DMS53 (cell line): ENCODE results near the gene KANK4.
A peak's percentile ranks its signal among the peaks of the same experiment; 100 is the strongest.

Experiments used
- DNase-seq: peaks from one replicate; lab custom pipeline; 2025; lab: John Stamatoyannopoulos, UW

Gene KANK4

DNA sequence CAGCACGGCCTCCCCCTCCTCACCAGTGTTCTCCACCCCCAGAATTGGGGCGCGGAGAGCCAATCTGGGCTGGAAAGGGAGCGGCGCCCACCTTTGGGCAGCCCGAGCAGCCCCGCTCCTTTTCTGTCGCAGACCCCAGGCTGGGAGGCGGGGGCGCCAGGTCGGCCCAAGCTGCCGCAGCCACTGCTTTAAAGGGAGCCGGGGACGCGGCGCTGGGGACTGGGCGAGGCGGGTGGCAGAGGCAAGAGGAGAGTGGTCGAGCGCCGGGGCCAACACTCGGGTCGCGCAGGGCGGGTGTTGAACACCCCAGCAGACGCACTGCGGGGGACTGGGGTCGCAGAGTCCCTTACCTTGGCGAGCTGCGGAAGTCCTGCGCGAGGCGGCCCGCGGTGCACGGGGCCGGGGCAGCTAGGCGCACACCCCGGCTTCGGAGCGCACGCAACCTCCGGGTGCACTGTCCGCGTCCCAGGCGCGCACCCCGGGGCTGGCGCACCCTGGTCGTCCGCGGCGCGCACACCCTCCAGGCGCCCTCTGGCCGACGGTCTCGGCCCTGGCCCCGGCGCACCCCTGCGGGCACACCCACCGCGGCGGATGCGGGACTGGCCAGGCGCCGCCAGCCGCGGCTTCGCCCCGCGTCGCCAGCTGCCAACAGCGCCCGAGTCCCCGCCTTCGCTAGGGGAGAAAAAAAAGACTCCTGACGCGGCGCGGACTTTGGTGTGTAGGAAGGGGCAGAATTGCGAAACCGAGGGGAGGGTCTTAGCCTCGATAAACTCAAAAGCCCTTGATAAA is at the start of gene KANK4:
KANK4 (minus strand) TSS at position 679 of the 789 bp plus-strand sequence. CDS start 37,870 bp downstream, outside the sequence.
- DNase-seq: peak; percentile 53

DNA sequence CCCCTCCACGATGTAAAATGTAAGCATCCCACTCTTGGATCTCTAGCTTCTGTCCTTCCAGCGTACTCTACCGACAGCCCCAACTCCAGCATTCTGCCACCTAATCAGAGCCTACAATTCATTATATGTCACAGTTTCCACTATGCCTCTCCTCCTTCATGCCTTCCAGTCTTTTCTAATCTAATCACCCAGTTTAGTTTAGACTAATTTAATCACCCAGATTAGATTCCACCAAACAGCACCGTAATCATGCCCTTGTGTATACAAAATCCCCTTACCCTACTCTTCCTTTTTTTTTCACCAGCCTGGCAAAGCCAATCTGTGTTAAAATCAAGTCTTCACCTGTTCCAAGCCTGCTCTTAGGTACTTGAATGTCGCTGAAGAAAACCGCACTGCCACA is 49.8 kb upstream of the KANK4 start:
- no peak for DNase-seq

DNA sequence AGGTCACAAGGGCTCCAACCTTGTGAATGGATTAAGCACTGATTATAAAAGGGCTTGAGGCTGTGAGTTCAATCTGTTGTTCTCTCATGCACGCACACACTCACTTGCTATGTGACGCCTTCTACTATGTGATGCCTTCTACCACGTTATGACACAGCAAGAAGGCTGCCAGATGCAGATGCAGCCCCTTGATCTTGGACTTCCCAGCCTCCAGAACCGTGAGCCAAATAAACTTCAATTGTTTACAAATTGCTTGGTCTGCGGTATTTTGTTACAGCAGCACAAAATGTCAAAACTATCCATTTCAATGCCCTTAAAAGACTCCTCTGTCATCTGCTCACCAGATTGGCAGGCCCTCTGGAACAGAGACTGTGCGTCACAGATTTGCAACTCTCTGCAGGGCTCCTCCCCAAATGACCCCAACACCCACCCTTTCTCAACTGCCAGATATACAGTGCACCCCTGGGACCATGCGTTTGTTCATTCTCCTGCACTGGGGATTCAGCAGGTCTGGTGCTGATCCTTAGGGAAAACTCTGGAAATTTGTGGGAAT is 47.8 kb upstream of the KANK4 start:
- no peak for DNase-seq

DNA sequence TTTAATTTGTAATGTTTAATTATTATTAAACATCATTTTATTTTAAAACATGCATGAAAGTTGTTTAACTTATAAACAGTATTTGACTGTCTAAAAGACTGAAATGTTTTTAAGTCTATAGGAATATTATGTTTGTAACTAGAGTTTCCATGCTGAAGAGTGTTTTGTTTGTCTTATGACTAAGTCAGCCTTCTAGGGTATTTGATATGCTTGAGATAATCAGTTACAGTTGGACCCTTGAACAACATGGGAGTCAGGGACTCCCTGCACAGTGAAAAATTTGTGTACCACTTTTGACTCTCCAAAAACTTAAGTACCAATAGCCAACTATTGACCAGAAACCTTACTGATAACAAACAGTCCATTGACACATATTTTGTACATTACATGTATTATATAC is 45.5 kb upstream of the KANK4 start:
- DNase-seq: peak; percentile 75

DNA sequence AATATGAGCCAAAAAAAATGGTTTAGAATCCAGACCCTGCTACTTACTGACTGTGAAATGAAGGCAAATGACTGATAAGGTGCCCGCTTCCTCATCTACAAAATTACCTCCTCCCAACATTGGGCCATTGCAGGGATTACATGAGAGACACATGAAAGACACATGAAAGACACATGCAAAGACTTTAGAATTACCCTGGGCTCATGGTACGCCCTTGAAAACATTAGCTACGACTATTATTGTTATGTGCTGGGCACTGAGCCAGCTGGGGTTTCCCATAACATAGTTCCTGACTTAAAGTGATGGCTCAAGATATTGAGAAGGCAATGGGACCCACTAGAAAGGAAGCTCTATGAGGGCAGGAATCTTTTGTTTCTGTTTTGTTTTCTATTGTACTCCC is 43.7 kb upstream of the KANK4 start:
- no peak for DNase-seq

DNA sequence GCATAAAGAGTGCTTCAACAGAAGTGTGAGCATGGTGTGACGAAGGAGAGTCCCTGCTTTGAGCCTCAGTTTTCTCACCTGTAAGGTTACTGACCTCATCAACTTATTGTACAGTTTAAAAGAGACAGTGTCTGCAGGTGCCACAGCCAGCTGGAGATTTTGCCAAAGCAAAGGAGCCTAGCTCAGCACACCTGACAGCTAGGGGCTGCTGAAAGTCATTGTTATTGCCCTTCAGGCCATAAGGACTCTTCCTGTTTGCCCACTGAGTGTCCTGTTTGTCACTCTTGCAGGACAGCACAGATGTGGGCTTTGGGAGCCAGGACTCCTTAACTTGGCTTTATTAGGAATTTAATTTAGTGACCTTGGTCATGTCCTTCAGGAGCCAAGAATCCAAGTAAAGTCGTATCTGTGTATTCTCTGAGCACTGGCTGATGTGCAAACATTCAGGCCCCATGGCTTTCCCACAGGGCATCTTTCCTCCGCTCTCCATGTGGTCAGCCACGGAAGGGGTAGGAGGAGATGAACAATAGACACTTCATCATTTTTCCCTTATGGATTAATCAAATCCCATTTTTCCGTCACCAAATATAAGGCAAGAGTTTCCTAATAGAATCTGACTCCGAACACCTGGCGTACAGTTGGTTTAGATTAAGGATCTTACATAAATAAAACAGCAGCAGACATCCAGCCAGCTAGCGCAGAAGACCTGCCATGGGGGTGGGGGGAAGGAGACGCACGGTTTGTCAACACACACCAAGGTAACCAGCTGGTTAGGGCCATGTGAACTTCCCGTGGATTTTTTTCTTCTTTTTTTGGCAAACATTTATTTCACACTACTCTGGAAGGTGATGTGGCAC is 43.1 kb upstream of the KANK4 start:
- peak; percentile 22 for DNase-seq

DNA sequence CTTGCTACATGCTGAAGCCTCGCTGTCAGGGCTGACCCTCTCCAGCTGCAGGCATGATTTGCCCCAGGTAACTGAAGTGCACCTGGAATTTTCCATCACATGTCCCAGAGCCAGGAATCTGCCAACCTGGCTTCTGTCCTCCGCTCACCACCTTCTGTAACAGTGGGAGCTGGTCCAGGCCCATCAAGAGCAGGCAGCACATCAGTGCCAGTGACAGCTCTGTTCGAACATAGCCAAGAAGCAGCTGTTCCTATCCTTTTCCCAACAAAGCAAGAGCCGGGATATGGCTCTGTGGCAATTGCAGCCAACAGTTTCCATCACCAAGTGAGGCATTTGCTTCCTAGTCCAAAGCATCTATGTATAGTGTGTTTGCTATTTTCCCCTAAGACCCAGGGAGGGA is 42.2 kb upstream of the KANK4 start:
- no peak for DNase-seq

DNA sequence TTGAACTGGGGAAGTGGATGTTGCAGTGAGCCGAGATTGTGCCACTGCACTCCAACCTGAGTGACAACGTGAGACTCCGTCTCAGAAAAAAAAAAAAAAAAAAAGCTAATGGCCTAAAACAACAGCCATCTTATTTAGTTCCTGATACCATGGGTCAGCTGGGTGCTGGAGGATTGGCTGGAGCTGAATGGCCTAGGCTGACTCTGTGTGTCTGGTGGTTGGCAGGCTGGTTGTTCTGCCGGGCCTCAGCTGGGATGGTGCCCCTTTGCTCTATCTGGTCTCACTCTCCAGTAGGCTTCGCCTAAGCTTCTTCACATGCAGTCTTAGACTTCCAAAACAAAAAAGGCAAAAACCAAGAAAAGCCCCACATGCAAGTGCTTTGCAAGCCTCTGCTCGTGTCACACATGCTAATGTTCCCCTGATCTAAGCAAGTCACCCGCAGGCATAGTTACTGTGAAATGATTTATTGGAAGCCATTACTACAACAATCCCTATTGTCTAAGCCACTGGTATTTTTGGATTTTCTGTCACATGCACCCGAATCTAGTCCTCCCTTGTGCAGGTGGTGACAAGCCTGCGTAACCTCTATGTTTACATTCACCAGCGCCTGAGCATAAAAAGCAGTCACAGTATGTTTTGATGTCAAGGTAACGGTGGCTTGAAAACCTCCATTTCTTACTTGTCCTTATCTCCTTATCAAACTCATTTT is 39.6 kb upstream of the KANK4 start:
- DNase-seq: peak; percentile 26

DNA sequence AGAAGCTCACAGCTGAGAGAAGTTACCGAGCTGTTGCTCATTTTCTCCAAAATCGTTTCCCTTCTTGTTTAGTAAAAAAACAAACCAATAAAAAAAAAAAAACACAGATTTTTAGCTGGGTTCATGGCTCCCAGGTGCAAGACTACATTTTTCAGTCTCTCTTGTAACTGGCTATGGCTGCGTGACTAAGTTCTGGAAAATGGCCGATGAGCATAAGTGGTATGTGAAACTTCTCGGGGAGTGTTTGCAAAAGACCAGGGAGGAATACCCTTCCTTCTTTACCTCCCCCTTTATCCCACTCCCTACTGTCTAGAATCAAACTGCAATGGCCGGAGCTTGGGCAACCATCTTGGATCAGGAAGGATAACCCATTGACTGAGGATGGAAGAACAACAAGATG is 38.7 kb upstream of the KANK4 start:
- no peak for DNase-seq

DNA sequence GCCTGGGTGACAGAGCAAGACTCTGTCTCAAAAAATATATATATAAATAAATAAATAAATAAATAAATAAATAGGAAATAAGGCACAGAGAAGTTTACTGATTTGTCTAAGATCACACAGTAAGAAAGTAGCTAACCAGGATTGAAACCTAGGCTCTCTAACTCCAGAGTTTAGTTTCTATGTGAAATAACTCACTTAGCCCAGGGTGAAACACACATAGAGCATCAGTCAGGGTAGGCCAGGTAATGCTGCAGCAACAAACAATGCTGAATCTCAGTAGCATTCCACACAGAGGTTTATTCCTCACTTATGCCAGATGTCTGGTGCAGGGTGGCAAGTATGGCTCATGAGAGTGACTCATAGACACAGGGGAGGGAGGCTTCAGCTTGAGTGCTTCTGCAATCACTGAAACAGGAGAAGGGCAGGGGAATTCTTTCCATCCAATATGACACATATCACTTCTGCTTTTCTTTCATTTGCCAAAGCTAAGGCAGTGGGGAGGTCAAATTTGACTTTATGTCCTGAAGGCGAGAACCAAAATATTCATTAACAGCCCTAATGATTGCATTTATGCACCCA is 37.1 kb upstream of the KANK4 start:
- peak; percentile 85 for DNase-seq

DNA sequence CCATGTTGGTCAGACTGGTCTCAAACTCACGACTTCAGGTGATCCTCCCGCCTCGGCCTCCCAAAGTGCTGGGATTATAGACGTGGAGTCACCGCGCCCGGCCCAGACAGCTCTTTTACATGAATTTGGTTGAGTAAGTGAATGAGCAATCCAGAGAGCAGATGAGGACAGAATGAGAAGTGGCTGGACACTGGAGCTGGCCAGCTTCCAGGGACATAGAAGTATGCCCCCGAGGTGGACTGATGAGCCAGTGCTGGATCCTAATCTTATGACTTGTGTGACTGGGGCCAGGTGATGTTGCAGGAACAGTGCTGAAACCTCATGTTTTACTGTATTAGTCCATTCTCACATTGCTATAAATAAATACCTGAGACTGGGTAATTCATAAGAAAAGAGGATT is 35.9 kb upstream of the KANK4 start:
- DNase-seq: no peak

DNA sequence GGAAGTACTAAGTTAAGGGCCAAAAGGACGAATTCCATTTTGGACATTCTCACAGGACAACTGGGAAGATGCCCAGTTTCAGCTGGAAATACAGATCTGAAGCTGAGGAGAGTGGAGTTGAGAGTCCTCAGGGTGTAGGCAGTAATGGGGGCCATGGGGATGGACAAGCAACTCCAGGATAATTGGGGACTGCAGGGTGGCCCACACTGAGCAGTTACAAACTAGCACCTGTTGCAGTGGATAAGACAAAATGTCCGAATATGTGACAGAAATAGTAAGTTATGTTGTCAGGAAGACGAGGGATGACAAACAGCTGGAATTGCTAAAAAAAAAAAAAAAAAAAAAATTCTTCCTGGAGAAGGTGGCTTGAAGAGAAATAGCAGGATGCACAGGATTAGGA is 34.6 kb upstream of the KANK4 start:
- DNase-seq: no peak

DNA sequence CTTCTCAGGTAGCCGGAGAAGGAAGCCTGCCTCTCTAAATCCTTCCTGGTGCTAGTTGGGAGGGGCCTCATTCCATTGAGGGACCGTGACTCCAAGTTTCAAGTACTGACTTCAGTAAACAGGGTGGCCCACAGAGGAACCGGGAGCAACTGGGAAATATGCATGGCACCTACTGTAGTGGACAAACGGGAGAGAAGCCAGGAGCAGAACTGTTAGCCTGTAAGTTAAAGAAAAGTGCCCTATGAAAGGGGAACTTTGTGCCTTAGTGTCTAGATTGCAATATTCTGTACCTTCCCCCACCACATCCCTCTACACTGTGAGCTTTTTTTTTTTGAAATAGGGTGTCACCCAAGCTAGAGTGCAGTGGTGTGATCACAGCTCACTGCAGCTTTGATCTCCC is 33.2 kb upstream of the KANK4 start:
- DNase-seq: no peak

DNA sequence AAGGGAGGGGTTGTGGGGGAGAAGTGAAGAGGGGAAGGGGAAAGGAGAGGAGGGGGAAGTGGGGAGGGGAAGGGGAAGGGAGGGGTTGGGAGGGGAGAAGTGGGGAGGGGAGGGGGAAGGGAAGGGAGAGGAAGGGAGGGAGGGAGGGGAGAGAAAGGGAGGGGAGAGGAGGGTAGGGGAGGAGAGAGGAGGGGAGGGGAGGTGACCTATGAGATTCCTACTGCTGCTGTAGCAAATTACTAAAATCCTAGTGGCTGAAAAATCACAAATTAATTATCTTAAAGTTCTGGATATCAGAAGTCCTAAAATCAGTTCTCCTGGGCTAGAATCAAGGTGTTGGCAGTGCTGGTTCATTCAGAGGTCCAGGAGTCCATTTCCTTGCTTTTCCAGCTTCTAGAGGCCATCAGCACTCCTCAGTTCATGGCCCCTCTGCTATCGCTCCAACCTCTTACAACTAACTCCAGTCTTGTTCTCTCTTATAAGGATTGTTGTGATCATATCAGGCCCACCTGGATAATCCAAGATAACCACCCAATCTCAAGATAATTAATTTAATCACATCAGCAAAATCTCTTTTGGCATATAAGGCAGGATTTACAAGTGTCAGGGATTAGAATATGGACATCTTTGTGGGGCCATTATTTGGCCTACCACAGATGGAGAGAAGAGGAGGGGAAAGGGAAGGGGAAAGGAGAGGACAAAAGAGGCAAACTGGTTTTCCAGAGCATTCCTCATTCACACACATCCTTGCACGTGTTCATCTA is 30.4 kb upstream of the KANK4 start:
- DNase-seq: no peak

DNA sequence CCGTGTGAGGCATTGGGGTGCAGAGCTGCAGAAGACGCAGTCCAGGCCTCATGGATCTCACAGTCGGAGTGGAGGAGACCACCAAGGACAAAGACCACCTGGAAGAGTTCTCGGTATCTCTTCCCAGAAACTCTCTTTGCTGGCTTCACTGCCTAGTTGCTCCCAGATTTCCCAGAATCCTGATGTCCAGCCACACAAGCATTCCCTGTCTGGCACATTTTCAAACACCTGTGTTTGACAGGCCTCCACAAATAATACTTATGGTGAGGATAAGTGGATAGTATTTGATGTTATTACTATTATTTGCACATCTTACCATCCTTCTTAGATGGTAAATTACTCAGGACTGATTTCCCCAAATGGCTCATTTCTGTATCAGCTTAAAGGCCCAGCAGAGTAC is 27.7 kb upstream of the KANK4 start:
- no peak for DNase-seq

DNA sequence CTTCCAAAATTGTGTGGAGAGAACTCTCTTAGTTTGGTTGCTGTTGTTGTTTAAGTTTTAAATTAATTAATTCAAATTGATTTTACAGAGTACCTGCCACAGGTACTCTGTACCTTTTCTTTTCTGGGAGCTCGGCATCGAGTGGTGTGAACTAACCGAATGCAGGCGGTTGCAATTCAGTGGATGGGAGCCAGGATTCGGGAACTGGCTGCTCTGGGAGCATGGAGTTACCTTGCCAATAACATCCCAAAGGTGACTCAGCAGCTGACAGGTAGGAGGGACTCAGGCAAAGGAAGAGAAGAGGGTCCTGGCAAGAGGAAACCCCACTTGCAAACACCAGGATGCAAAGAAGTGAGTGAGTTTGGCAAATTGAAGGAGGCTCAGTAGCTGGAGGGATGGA is 24.7 kb upstream of the KANK4 start:
- no peak for DNase-seq

DNA sequence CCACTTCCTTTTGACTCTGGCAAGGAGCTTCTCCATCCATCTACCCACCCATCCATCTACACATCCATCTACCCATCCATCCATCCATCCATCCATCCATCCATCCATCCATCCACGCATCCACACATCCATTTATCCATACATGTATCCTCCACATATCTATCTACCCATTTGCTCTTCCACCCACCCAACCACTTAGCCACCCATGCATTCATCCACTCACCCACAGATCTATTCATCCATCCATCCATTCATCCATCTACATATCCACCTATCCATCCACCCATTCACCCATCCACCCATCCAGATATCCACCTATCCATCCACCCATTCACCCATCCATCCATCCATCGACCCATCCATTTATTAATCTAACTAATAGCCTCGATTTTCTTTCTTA is 23.0 kb upstream of the KANK4 start:
- DNase-seq: no peak

DNA sequence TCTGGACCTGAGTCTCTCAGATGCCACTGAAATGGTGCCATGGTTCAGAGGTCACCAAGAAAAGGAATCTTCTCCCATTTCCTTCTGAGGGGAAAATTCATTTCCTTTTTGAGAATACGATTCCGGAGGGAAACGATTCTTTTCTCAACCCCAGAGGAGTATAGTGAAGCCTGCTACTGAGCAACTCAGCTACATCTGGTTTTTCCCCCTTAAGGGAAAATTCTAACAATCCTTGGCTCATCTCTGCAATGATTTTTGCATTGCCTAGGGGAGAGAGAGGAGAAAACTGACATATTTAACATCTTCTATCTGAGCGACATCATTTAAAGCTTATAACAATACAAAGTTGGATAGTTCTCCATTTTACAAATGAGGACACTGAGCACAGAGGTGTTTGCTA is 22.4 kb upstream of the KANK4 start:
- DNase-seq: no peak

DNA sequence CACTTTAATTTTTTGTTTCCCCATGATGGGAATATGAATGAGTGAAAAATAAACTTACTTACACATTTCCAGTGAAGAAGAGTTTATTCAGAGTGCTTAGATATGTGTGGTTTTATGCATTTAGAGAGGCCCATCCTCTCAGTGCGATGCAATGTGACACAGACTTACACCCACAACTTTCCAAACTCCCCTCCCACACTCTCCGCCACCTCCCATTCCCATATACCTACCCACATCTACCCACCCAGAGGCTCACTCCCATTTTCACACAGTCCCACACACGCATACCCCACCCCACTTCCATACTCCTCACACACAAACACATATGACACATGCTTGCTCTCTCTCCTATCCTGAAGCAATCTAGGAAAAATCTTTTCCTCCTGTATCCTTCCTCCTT is 21.9 kb upstream of the KANK4 start:
- no peak for DNase-seq

DNA sequence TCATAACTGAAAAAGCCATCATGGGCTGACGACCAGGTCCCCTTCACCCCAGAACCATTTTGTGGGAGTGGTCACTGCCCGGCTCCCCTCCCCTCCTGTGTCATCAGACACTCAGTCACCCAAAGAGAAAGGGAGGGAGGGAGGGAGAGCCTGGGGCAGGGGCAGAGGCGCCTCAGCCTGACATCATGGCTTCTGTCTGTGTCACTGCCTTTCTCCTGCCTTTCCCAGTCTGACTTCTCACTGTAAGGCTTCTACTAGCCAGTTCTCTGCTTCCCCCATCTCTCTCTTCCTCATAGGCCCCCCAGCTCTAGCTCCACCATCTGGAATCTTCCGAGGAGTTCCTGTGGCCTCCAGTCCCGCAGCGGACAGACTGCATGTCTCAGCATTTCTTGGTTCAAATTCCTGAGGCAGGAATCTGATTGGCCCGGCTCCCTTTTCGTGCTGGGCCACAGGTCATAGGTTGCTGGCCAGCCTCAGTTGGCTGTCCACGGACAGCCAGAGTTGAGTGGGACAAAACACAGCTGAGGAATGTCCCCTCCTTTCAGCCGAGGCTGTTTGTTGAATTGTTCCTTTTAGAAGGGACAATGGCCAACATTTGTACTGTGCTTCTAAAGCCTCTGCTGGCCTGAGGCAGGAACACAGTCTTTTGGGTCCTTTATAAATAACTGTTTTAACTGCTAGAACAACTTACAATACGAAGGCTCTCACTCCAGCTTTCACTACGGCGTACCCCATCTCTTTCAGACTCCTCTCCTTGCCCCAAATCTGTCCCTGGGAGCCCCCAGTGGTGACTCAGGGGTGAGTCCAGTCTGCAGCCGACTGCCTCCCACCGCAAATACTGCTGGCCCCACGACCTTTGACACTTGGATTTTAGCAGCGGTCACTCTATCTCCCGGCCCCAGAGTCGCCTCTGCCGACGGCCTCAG is 18.7 kb upstream of the KANK4 start:
- no peak for DNase-seq
